Activated naive CD4-positive, alpha-beta T cell treated with anti-CD3 and anti-CD28 coated beads, Interleukin-2, amount 50 U/mL, for 72 hours (primary cell): Measurements from ENCODE around the gene SLC6A7. TPM values are rescaled to one million over a fixed set of nuclear protein-coding genes. Genes with fewer than 3 reads are reported as not detected.
A peak's percentile ranks its signal among the peaks of the same experiment; 100 is the strongest.

ENCODE experiments used
- ATAC-seq, 2 donors: fragments of 150-1000 bp; cut with Tn5 transposase; 2 replicates each; pipeline ENCODE4 v1.10.0; 2021; ENCODE audit warnings: mild to moderate bottlenecking in 2 of 2, moderate library complexity in 2 of 2
- DNase-seq, 2 donors: peaks; one replicate each; pipeline ENCODE4 v3.0.0; 2021 to 2022; ENCODE audit warnings: low spot score in 2 of 2
- H3K27ac Mint-ChIP-seq, 2 donors: one replicate each; pipeline ENCODE4 v1.8.0; 2022; ENCODE audit warnings: mild to moderate bottlenecking in 2 of 2, mixed read lengths in 2 of 2
- H3K36me3 Mint-ChIP-seq, 2 donors: one replicate each; pipeline ENCODE4 v1.8.0; 2022; ENCODE audit warnings: mixed read lengths in 2 of 2
- H3K9me3 Mint-ChIP-seq, 2 donors: one replicate each; pipeline ENCODE4 v1.8.0; 2022; ENCODE audit warnings: mixed read lengths in 2 of 2
- total RNA-seq, 2 donors: library from RNA; stranded (reverse); gene quantifications; one replicate each; pipeline ENCODE4 v1.2.3, GENCODE V29; 2022

SLC6A7 gene
- total RNA-seq, 2 donors from 2014 or later, result not detected

DNA sequence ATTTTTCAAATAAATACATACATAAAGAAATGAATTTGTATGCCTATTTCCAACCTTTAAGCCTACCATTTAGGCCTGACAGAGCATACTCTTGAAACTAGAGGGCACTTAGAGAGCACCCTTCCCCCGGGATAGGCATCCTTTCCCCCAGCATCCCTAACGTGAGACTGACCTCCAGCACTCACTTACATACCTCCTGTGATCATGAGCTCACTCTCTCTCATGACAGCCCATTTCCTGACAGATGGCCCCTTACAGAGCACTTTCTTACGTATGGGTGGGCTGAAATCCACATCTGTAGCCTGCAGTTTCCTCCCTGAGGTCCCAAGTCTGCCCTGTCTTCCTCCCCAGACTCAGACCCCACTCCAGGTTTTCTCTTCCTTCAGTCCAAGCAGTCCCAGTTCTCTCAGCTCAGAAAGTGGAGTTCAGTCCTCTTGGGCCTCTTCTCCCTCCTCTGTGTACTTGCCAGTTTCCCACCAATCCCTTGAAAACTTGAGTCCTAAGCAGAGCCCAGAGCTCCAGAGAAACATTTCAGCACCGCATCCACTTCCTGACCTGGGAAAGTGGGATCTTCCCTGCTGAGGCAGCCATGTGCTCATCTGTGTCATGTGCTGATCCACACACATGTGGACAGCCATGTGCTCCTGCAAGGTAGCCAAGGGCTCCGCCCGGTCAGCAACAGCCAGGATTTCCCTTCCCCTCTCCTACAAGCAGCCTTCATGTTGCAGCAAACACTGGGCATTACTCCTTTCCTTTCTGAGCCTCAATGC is 25.5 kb upstream of the SLC6A7 start:
- DNase-seq, result no peak
- H3K36me3 Mint-ChIP-seq, result no peaks in the 10 kb centered on the region
- H3K27ac Mint-ChIP-seq, result peak overlapping the region in 1 of 2 donors; percentile 40
- no peaks in the 10 kb centered on the region for H3K9me3 Mint-ChIP-seq
- no peak for ATAC-seq

DNA sequence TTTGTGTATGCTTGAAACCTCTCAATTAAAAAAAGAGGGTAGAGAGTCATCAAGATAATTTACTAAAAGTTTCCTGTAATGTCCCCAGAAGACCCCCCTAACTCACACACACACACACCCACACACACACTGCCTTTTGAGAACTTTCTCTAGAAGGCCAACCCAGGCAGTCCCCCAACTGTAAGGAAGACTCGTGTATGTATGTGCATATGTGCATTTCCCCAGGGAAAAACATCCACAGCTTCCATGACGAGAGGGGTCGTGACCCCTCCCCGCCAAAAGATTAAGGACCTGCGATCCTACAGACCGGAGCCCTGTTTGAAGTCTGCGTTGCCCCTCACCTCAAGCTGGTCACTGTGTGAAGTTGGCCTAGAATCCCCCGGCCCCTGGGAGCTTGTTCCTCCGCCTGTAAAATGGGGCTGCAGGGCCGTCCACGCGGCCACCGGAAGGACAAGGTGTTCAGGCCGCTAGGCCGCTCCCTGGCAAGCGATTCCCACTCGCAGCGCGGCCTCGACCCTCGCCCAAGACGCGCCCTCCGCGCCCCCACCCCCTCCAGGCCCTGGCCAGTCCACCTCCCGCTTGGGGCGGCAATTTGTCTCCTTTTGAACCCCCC is 23.7 kb upstream of the SLC6A7 start:
- Mint-ChIP-seq H3K27ac (no peak overlapping the region), H3K36me3 (no peaks in the 10 kb centered on the region), H3K9me3 (no peaks in the 10 kb centered on the region)
- DNase-seq (no peak), ATAC-seq (no peak)

DNA sequence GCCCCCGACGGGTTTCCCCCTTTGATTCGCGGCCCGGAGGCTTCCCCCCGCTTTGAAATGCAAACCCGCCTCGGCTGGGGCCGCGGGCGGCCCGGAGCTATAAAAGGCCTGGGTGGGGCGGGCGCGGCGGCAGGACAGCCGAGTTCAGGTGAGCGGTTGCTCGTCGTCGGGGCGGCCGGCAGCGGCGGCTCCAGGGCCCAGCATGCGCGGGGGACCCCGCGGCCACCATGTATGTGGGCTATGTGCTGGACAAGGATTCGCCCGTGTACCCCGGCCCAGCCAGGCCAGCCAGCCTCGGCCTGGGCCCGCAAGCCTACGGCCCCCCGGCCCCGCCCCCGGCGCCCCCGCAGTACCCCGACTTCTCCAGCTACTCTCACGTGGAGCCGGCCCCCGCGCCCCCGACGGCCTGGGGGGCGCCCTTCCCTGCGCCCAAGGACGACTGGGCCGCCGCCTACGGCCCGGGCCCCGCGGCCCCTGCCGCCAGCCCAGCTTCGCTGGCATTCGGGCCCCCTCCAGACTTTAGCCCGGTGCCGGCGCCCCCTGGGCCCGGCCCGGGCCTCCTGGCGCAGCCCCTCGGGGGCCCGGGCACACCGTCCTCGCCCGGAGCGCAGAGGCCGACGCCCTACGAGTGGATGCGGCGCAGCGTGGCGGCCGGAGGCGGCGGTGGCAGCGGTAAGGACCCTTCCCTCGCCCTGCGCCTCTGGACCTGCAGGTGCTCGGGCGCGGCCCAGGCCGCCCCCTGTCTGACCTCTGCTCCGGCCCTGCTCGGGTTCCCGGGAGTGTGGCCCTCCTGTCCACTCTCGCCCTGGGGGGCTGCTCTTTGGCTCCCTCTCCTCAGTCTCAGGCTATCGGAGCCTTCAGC is 23.0 kb upstream of the SLC6A7 start, which contains the start of gene CDX1:
Gene CDX1, plus strand, starts transcription at position 129 of the 862 bp plus-strand sequence. Its CDS starts 99 bp downstream, at position 228.
- DNase-seq (no peak), ATAC-seq (no peak)
- no peak within 1 kb of the TSS for H3K27ac Mint-ChIP-seq
- no peaks in the 10 kb centered on the region for H3K36me3 Mint-ChIP-seq
- no peaks in the 10 kb centered on the region for H3K9me3 Mint-ChIP-seq

- no peak for ATAC-seq
- Mint-ChIP-seq H3K27ac (no peak overlapping the region), H3K36me3 (no peaks in the 10 kb centered on the region), H3K9me3 (no peaks in the 10 kb centered on the region)
- DNase-seq, result no peak
These were observed 22.4 kb upstream of the SLC6A7 start for GRCh38 chr5:150167512-150167850.

DNA sequence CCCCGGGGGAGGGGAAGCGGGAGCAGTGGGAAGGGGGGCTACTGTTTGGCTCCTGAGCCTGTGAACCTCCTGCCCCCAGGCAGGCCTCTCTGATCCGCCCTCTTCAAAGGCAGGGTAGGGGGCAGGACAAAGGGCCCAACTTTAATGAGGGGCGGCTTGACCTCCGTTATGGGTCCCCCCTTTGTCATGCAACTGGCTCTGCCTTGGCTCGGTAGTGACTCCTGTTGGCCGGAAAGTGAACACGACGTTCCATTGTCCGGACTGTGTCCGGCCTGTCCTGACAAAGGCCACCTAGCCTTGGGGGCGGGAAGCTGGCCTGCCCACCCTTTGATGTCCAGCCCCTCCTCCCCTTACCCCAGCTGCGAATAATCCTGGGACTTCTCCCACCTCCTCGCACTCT is 22.0 kb upstream of the SLC6A7 start:
- H3K9me3 Mint-ChIP-seq, result no peaks in the 10 kb centered on the region
- DNase-seq (no peak), ATAC-seq (no peak)
- H3K36me3 Mint-ChIP-seq, result no peaks in the 10 kb centered on the region
- H3K27ac Mint-ChIP-seq, result no peak overlapping the region

DNA sequence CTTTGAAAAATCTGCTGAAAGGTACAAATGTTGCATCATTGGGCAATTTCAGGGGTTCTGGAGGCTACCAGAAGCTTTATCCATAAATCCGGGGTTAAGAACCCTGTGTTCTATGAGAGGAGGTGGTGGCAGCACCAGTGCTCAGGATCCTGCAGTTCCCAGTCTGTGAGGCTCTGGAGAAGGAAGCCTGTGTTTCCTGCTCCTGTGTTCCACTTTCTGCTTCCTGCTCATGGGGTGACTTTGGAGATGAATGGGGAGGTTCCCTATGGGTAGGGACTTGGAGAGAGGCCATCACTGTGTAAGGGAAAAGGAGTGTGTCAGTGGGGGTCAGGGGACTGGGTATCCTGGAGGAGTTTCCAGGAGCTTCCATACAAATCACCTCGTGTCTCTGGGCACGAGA is 21.0 kb upstream of the SLC6A7 start:
- Mint-ChIP-seq H3K27ac (no peak overlapping the region), H3K36me3 (no peaks in the 10 kb centered on the region), H3K9me3 (no peaks in the 10 kb centered on the region)
- DNase-seq (no peak), ATAC-seq (no peak)

DNA sequence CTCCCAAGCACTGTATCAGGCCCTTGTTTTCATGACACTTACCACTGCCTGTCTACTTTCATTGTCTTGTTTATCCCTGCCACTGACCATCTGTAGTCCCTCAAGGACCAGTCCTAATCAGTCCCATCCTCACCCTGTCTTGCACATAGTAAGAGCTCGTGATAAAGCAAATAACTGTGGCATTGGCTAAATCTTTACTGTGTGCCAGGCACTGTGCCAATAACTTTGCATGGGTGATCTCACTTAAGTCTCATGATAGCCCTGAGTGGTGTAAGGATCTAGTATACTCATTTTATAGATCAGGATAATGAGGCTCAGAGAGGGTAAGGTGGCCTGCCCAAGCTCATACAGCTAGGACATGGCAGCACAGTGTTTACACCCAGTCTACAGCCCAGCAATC is 17.7 kb upstream of the SLC6A7 start:
- ATAC-seq (no peak), DNase-seq (no peak)
- Mint-ChIP-seq H3K27ac (no peak overlapping the region), H3K36me3 (no peaks in the 10 kb centered on the region), H3K9me3 (no peaks in the 10 kb centered on the region)

DNA sequence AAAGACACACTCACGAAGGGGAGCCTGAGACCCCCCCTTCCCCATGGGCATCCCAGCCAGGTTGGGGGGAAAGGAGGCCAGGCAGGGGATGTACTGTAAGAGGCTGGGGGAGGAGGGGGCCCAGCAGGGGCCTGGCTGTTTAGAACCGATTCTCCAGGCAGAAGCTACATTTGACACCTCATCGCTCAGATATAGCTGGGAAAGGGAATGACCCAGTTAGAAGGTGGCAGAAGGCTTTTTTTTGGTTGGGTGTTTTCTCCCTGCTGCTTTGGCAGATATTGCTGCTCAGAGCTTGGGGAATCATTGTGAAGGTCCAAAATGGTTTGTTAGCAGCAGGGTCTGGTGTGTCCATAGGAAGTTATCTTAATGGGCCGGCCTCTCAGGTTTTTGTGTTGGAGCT is 17.3 kb upstream of the SLC6A7 start:
- no peak for DNase-seq
- no peaks in the 10 kb centered on the region for H3K36me3 Mint-ChIP-seq
- no peak overlapping the region for H3K27ac Mint-ChIP-seq
- H3K9me3 Mint-ChIP-seq, result no peaks in the 10 kb centered on the region
- ATAC-seq, result no peak

- DNase-seq (no peak), ATAC-seq (no peak)
- no peaks in the 10 kb centered on the region for H3K36me3 Mint-ChIP-seq
- H3K9me3 Mint-ChIP-seq, result no peaks in the 10 kb centered on the region
- H3K27ac Mint-ChIP-seq, result no peak overlapping the region
These were observed 16.7 kb upstream of the SLC6A7 start for GRCh38 chr5:150173161-150173560.

- no peaks in the 10 kb centered on the region for H3K9me3 Mint-ChIP-seq
- no peak for ATAC-seq
- no peak for DNase-seq
- H3K27ac Mint-ChIP-seq, result no peak overlapping the region
- H3K36me3 Mint-ChIP-seq, result no peaks in the 10 kb centered on the region
These were observed 15.6 kb upstream of the SLC6A7 start for GRCh38 chr5:150174285-150174684.

- ATAC-seq (no peak), DNase-seq (no peak)
- Mint-ChIP-seq H3K36me3 (no peaks in the 10 kb centered on the region), H3K9me3 (no peaks in the 10 kb centered on the region), H3K27ac (no peak overlapping the region)
These were observed 14.8 kb upstream of the SLC6A7 start for GRCh38 chr5:150175076-150175475.

DNA sequence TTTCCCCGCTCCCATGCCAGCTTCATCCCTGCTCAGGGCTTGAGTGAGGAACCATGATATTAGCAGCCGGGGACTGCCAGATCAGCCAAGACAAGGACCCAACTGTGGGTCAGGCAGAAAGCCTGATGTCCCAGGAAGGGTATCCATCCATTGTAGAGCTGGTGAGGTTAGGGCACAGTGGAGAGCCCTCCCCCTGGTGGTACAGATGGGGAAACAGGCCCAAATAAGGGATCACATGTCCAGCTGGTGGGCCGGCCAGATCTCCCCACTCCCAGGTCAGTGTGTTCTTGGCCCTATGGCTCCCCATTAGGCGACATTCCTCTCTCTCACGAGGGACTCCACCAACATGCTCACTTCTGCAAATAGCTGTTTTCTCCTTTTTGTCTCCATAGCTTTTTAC is 14.3 kb upstream of the SLC6A7 start:
- DNase-seq (no peak), ATAC-seq (no peak)
- Mint-ChIP-seq H3K27ac (peak overlapping the region in 1 of 2 donors; percentile 73), H3K36me3 (no peaks in the 10 kb centered on the region), H3K9me3 (no peaks in the 10 kb centered on the region)

DNA sequence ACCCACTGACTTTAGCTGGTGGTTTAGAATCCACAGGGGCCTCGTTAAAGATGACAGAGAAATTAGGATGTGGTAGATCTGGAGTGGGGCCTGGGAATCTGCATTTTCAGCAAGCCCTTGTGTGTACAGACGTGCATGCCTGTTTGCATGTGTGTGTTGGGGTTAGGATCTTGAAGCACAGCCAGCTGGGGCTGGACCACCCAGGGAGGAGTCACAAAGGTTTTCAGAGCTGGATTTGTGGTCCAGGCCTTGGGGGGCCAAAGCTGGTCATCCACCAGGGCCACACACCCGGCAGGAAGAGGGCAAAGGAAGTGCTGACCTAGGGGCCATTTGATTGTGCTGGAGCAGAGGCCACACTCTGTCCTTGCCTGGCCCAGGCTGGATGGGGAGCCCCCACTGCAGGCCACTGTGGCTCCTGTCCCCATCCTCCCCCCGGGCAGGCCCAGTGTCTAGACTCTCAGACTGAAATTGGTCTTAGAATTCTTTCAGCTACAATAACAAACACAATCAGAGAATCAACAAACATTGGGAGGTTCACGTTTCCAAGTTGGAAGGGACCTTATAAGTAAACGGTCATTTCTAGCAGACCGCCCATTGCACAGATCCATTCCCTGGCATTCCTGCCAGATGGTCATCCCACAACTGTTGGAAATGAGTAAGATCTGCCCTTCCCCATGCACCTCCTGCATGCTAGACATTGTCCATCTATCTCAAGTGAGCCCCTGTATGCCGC is 13.0 kb upstream of the SLC6A7 start:
- Mint-ChIP-seq H3K27ac (no peak overlapping the region), H3K36me3 (no peaks in the 10 kb centered on the region), H3K9me3 (no peaks in the 10 kb centered on the region)
- DNase-seq (no peak), ATAC-seq (no peak)

DNA sequence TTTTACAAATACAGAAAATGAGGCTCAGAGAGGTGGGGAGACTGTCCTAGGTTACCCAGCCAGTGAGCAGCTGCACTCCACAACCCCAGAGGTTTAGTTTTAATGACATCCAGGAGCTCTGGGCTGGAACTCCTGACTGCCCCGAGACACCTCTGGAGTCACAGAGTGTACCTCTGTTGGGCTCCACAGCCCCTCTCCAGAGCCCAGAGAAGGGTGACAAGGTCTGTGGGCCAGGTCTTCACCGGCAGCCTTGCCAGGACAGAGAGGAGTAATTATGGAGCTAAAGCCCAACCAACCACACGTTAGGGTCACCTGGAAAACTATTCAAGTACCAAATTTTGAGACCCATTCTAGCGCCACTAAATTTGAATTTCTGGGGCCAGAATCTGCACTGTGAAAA is 12.1 kb upstream of the SLC6A7 start:
- no peak for ATAC-seq
- Mint-ChIP-seq H3K27ac (no peak overlapping the region), H3K9me3 (no peaks in the 10 kb centered on the region), H3K36me3 (no peaks in the 10 kb centered on the region)
- no peak for DNase-seq

- Mint-ChIP-seq H3K36me3 (no peaks in the 10 kb centered on the region), H3K9me3 (no peaks in the 10 kb centered on the region), H3K27ac (no peak overlapping the region)
- DNase-seq (no peak), ATAC-seq (no peak)
These were observed 11.6 kb upstream of the SLC6A7 start for GRCh38 chr5:150178262-150178661.

GRCh38 chr5:150179019-150179620 is 10.7 kb upstream of the SLC6A7 start:
- no peaks in the 10 kb centered on the region for H3K36me3 Mint-ChIP-seq
- no peaks in the 10 kb centered on the region for H3K9me3 Mint-ChIP-seq
- DNase-seq (no peak), ATAC-seq (no peak)
- H3K27ac Mint-ChIP-seq, result no peak overlapping the region
